Neural progenitor cell (in vitro differentiated cells): ENCODE data around the gene CEL. TPM values are rescaled to one million over a fixed set of nuclear protein-coding genes. Genes with fewer than 3 reads are reported as not detected.

Source experiments
- DNase-seq: peaks from one replicate; pipeline ENCODE4 v3.0.0-alpha.2; 2016; ENCODE audit warnings: low spot score
- H2AFZ ChIP-seq: fragments of 200-600 bp; sonication (generic); replicated peaks from 2 replicates; pipeline ENCODE4 v1.6.1; 2016; ENCODE audit warnings: antibody characterized with exemption
- H3F3A ChIP-seq: fragments of 200-600 bp; sonication (generic); 2 replicates; pipeline ENCODE4 v1.6.1; 2016; ENCODE audit warnings: antibody characterized with exemption, low read depth
- H3K27ac ChIP-seq: fragments of 200-600 bp; sonication (generic); 2 replicates; pipeline ENCODE4 v1.5.1; 2016; ENCODE audit warnings: mild to moderate bottlenecking
- H3K27me3 ChIP-seq: fragments of 200-600 bp; sonication (generic); 2 replicates; pipeline ENCODE4 v1.6.1; 2016; ENCODE audit warnings: mild to moderate bottlenecking, moderate library complexity
- H3K36me3 ChIP-seq: fragments of 200-600 bp; sonication (generic); 2 replicates; pipeline ENCODE4 v1.5.1; 2016
- H3K4me1 ChIP-seq: fragments of 200-600 bp; sonication (generic); 2 replicates; pipeline ENCODE4 v1.6.1; 2016; ENCODE audit warnings: mixed run types
- H3K4me2 ChIP-seq: fragments of 200-600 bp; sonication (generic); 2 replicates; pipeline ENCODE4 v1.6.1; 2016
- H3K4me3 ChIP-seq: fragments of 200-600 bp; sonication (generic); 2 replicates; pipeline ENCODE4 v1.5.1; 2016
- H3K79me2 ChIP-seq: fragments of 200-600 bp; sonication (generic); 2 replicates; pipeline ENCODE4 v1.6.1; 2016; ENCODE audit warnings: low read depth
- H3K9ac ChIP-seq: fragments of 200-600 bp; sonication (generic); 2 replicates; pipeline ENCODE4 v1.6.1; 2016
- H3K9me3 ChIP-seq: fragments of 200-600 bp; sonication (generic); 2 replicates; pipeline ENCODE4 v1.5.1; 2016; ENCODE audit warnings: low read depth
- H4K20me1 ChIP-seq: fragments of 200-600 bp; sonication (generic); 2 replicates; pipeline ENCODE4 v1.6.1; 2016; ENCODE audit warnings: low read depth
- H3K27ac Mint-ChIP-seq: 3 replicates; pipeline ENCODE4 v1.8.0; 2021; ENCODE audit warnings: mixed read lengths
- H3K27me3 Mint-ChIP-seq: 2 replicates; pipeline ENCODE4 v1.8.0; 2022; ENCODE audit warnings: low read depth, mild to moderate bottlenecking, inconsistent platforms, moderate library complexity, mixed read lengths; ENCODE audit not compliant: insufficient read depth
- H3K36me3 Mint-ChIP-seq: 3 replicates; pipeline ENCODE4 v1.8.0; 2021; ENCODE audit warnings: mixed read lengths
- H3K4me1 Mint-ChIP-seq: 3 replicates; pipeline ENCODE4 v1.8.0; 2021; ENCODE audit warnings: mixed read lengths
- H3K4me3 Mint-ChIP-seq: 3 replicates; pipeline ENCODE4 v1.8.0; 2021; ENCODE audit warnings: mild to moderate bottlenecking, moderate library complexity, mixed read lengths
- H3K9me3 Mint-ChIP-seq: 3 replicates; pipeline ENCODE4 v1.8.0; 2020; ENCODE audit warnings: mixed read lengths
- CTCF ChIP-seq: fragments of 200-600 bp; sonication (generic); IDR thresholded peaks from 2 replicates; pipeline ENCODE4 v1.5.1; 2017; ENCODE audit warnings: antibody characterized with exemption, mild to moderate bottlenecking
- EZH2 ChIP-seq: fragments of 200-600 bp; sonication (generic); IDR thresholded peaks from 2 replicates; pipeline ENCODE4 v1.6.1; 2017; ENCODE audit warnings: antibody characterized with exemption, mild to moderate bottlenecking, moderate library complexity
- EZH2phosphoT487 ChIP-seq: fragments of 200-600 bp; sonication (generic); IDR thresholded peaks from 2 replicates; pipeline ENCODE4 v1.6.1; 2017; ENCODE audit warnings: antibody characterized with exemption
- total RNA-seq: library from RNA; depleted of rRNA; stranded (reverse); fragments of >200 nt; gene quantifications from 2 replicates; pipeline ENCODE4 v1.2.3, GENCODE V29; 2015; ENCODE audit warnings: low replicate concordance

CEL gene
- total RNA-seq, 1 donor from 2014 or later, result 1.0 TPM

- Histone ChIP-seq H3K9me3 (no peaks in the 10 kb centered on the region), H2AFZ (peak within 1 kb of the TSS; percentile 97)
- TF ChIP-seq EZH2phosphoT487 (no peak), CTCF (peak; percentile 13)
Measured at GRCh38 chr9:133030317-133031129, 31.3 kb upstream of the CEL start, which contains the start of gene GTF3C5. GTF3C5 (plus strand) TSS chr9:133030997; CDS start chr9:133031012, 15 bp downstream.

GRCh38 chr9:133031130-133031422, 30.7 kb upstream of the CEL start:
- peaks cover 1% of the 10 kb centered on the region for H3K9me3 Mint-ChIP-seq
- Histone ChIP-seq H2AFZ (peak overlapping the region; percentile 97), H3K4me2 (peak overlapping the region; percentile 87), H3K9ac (peak overlapping the region; percentile 93), H3K4me1 (peaks cover 15% of the 10 kb centered on the region), H3K79me2 (peaks cover 59% of the 10 kb centered on the region), H3K27ac (no peak overlapping the region), H3K36me3 (no peaks in the 10 kb centered on the region), H3K4me3 (peak overlapping the region; percentile 89), H3K9me3 (no peaks in the 10 kb centered on the region), H4K20me1 (peaks cover 48% of the 10 kb centered on the region), H3K27me3 (no peaks in the 10 kb centered on the region), H3F3A (no peaks in the 10 kb centered on the region)
- peaks cover 27% of the 10 kb centered on the region for H3K36me3 Mint-ChIP-seq
- peaks cover 25% of the 10 kb centered on the region for H3K4me1 Mint-ChIP-seq
- peak overlapping the region; percentile 100 for H3K27ac Mint-ChIP-seq
- TF ChIP-seq EZH2phosphoT487, result no peak
- TF ChIP-seq EZH2, result no peak
- TF ChIP-seq CTCF, result no peak
- peak overlapping the region; percentile 100 for H3K4me3 Mint-ChIP-seq
- H3K27me3 Mint-ChIP-seq, result peaks cover 3% of the 10 kb centered on the region
- DNase-seq, result no peak

More at GRCh38 chr9:133030317-133031129, 31.3 kb upstream of the CEL start, which contains the start of gene GTF3C5:
- H3K4me1 Mint-ChIP-seq, result peaks cover 25% of the 10 kb centered on the region
- Histone ChIP-seq H3K9ac (peak within 1 kb of the TSS; percentile 93), H3K4me2 (peak within 1 kb of the TSS; percentile 87), H3K79me2 (peaks cover 53% of the 10 kb centered on the region), H3K36me3 (no peaks in the 10 kb centered on the region), H3K27me3 (no peaks in the 10 kb centered on the region), H3K4me3 (peak within 1 kb of the TSS; percentile 89), H3K4me1 (peaks cover 15% of the 10 kb centered on the region), H4K20me1 (peaks cover 43% of the 10 kb centered on the region), H3K27ac (no peak within 1 kb of the TSS), H3F3A (no peaks in the 10 kb centered on the region)
- H3K36me3 Mint-ChIP-seq, result peaks cover 24% of the 10 kb centered on the region
- H3K4me3 Mint-ChIP-seq, result peak within 1 kb of the TSS; percentile 100
- DNase-seq, result peak; percentile 98
- peaks cover 3% of the 10 kb centered on the region for H3K27me3 Mint-ChIP-seq
- no peaks in the 10 kb centered on the region for H3K9me3 Mint-ChIP-seq
- H3K27ac Mint-ChIP-seq, result peak within 1 kb of the TSS; percentile 100

- H3K36me3 Mint-ChIP-seq, result peaks cover 31% of the 10 kb centered on the region
- H2AFZ ChIP-seq, result no peak overlapping the region
Measured at GRCh38 chr9:133031496-133031911, 30.3 kb upstream of the CEL start.

More at GRCh38 chr9:133031496-133031911, 30.3 kb upstream of the CEL start:
- Mint-ChIP-seq H3K4me1 (peaks cover 25% of the 10 kb centered on the region), H3K9me3 (peaks cover 3% of the 10 kb centered on the region), H3K27ac (peak overlapping the region; percentile 100), H3K27me3 (peaks cover 3% of the 10 kb centered on the region), H3K4me3 (peak overlapping the region; percentile 100)
- Histone ChIP-seq H3K27me3 (no peaks in the 10 kb centered on the region), H3K36me3 (no peaks in the 10 kb centered on the region), H3K9ac (peak overlapping the region; percentile 93), H3K4me2 (peak overlapping the region; percentile 87), H3K27ac (no peak overlapping the region), H3K4me1 (peaks cover 15% of the 10 kb centered on the region), H3K4me3 (peak overlapping the region; percentile 89), H3K9me3 (no peaks in the 10 kb centered on the region), H4K20me1 (peaks cover 52% of the 10 kb centered on the region), H3F3A (no peaks in the 10 kb centered on the region), H3K79me2 (peaks cover 63% of the 10 kb centered on the region)
- peak; percentile 25 for DNase-seq
- TF ChIP-seq EZH2phosphoT487, result no peak
- no peak for TF ChIP-seq CTCF
- TF ChIP-seq EZH2, result no peak
